Activated CD4-positive, alpha-beta memory T cell treated with anti-CD3 and anti-CD28 coated beads for 36 hours (primary cell): ENCODE measurements around the gene TTYH1. TPM values are rescaled to one million over a fixed set of nuclear protein-coding genes. Genes with fewer than 3 reads are reported as not detected.
"Not testable (repeated sequence)": the region's sequence is repeated elsewhere in the genome, so short reads cannot be mapped to it uniquely, and the experiment has no call there.

Experiments used
- CTCF ChIA-PET: fragments of 350-600 bp; sonication (Branson Sonifier 250); formaldehyde crosslinking; loops from one replicate; lab custom pipeline; 2021; ENCODE audit warnings: antibody characterized with exemption, inconsistent platforms; lab: Charles Lee
- POLR2A ChIA-PET: fragments of 350-600 bp; sonication (Branson Sonifier 250); formaldehyde crosslinking; loops from one replicate; lab custom pipeline; 2021; ENCODE audit warnings: antibody characterized with exemption; lab: Charles Lee
- DNase-seq: peaks from one replicate; pipeline ENCODE4 v3.0.0-alpha.2; 2020
- H3K27ac Mint-ChIP-seq: one replicate; pipeline ENCODE4 v1.8.0; 2021; ENCODE audit warnings: mixed read lengths
- H3K27me3 Mint-ChIP-seq: one replicate; pipeline ENCODE4 v1.8.0; 2021; ENCODE audit warnings: mixed read lengths
- H3K36me3 Mint-ChIP-seq: one replicate; pipeline ENCODE4 v1.8.0; 2021; ENCODE audit warnings: mixed read lengths
- H3K4me1 Mint-ChIP-seq: one replicate; pipeline ENCODE4 v1.8.0; 2021; ENCODE audit warnings: low read depth, mixed read lengths
- H3K4me3 Mint-ChIP-seq: one replicate; pipeline ENCODE4 v1.8.0; 2021; ENCODE audit warnings: mild to moderate bottlenecking, mixed read lengths
- H3K9me3 Mint-ChIP-seq: one replicate; pipeline ENCODE4 v1.8.0; 2021; ENCODE audit warnings: mixed read lengths
- intact Hi-C: fragments of 100-400 bp; cut with micrococcal nuclease; formaldehyde crosslinking; loops from one replicate; pipeline ENCODE4 v1.15.1; 2023
- total RNA-seq, 2 experiments: library from RNA; stranded (reverse); gene quantifications; one replicate each; pipeline ENCODE4 v1.2.3, GENCODE V29; 2021

Gene TTYH1
- total RNA-seq, 2 experiments from 2014 or later = not detected

DNA sequence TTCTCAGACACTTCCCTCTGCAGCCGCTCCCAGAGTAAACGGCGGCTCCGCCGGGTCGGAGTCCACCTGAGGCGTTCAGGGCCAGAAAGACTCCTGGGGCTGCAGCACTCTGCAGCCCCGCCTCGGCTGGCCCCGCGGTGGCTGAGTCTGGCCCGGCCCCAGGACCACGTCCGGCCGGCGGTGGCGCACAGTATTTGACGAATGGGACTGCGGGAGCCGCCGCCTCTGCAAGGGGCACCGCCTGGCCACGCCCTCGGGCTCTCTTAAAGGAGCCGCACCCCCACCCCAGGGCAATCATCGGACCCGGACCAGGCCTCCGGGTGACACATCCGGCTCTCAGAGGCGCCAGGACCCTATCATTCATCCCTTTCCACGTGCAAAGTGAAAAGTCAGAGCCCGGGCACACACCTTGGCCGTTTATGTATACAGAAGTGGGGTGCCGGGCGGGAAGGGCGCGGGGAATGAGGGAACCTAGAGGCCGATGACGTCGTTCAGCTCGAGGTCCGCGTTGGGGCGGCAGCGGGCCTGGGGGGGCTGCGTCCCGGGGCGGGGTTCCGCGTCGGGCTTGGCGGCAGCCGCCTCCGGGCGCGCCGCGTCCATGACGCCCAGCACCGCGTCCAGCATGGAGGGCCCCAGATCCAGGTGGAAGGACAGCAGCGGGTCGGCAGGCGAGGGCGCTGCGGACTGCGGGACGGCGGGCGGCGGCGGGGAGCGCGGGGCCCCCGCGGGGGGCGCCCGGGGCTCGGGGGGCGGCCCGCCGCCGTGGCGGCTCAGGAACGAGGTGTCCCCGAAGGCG lies 49.6 kb downstream of the TTYH1 start:
- CTCF ChIA-PET = no interaction called here
- Mint-ChIP-seq H3K36me3 (peaks cover 8% of the 10 kb centered on the region), H3K9me3 (no peaks in the 10 kb centered on the region), H3K4me3 (peak overlapping the region; percentile 78), H3K27me3 (peaks cover 6% of the 10 kb centered on the region), H3K27ac (peak overlapping the region; percentile 92), H3K4me1 (peaks cover 22% of the 10 kb centered on the region)
- peak; percentile 91 for DNase-seq
- POLR2A ChIA-PET = no interaction called here
- intact Hi-C loops = loop anchor here (1.0 to 5.0 kb wide), 4 partner anchors 258 to 874 kb away; partner anchors contain the start of genes KMT5C, MYADM and TSEN34

DNA sequence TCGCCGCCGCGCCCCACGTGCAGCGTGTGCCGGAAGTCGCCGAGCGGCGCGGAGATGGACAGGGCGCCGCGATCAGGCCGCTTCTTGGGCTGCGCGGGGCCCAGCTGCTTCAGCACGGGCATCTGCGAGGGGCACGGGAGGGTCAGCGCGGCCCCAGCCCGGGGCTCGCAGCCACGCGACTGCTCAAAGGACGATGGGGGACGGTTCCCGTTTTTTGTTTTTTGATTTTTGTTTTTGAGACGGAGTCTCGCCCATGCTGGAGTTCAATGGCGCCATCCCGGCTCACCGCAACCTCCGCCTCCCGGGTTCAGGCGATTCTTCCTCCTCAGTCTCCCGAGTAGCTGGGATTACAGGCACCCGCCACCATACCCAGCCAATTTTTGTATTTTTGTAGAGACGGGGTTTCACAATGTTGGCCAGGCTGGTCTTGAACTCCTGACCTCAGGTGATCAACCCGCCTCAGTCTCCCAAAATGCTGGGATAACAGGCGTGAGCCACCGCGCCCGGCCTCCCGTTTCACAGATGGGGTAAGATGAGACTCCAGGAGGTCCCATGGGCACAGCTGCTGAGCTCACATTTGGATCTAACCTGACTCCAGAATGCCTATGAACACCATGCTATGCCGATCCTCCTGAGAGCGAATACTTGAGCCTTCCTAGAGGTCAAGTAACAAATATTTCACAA lies 50.3 kb downstream of the TTYH1 start:
- Mint-ChIP-seq H3K4me1 (peaks cover 21% of the 10 kb centered on the region), H3K9me3 (no peaks in the 10 kb centered on the region), H3K27me3 (peaks cover 14% of the 10 kb centered on the region), H3K4me3 (peak overlapping the region; percentile 52), H3K36me3 (peaks cover 8% of the 10 kb centered on the region), H3K27ac (no peak overlapping the region)
- intact Hi-C loops = loop anchor here (2.0 kb wide), 2 partner anchors 275 to 599 kb away; partner anchors contain the start of genes MYADM and TSEN34
- POLR2A ChIA-PET = no interaction called here
- CTCF ChIA-PET = no interaction called here
- no peak for DNase-seq

DNA sequence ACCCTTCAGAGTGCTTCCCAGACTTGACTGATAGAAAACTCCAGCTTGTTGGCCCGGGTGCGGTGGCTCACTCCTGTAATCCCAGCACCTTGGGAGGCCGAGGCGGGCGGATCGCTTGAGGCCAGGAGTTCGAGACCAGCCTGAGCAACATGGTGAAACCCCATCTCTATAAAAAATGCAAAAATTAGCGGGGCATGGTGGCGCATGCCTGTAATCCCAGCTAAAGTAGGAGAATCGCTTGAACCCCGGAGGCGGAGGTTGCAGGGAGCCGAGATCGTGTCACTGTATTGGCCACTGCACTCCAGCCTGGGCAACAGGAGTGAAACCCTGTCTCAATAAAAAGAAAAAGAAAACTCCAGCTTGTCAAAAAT lies 50.8 kb downstream of the TTYH1 start:
- POLR2A ChIA-PET, DNase-seq, intact Hi-C loops, H3K27ac Mint-ChIP-seq, CTCF ChIA-PET, H3K36me3 Mint-ChIP-seq, H3K9me3 Mint-ChIP-seq: not testable (repeated sequence)
- Mint-ChIP-seq H3K27me3 (peaks cover 17% of the 10 kb centered on the region), H3K4me3 (peak overlapping the region; percentile 52), H3K4me1 (peaks cover 21% of the 10 kb centered on the region)

DNA sequence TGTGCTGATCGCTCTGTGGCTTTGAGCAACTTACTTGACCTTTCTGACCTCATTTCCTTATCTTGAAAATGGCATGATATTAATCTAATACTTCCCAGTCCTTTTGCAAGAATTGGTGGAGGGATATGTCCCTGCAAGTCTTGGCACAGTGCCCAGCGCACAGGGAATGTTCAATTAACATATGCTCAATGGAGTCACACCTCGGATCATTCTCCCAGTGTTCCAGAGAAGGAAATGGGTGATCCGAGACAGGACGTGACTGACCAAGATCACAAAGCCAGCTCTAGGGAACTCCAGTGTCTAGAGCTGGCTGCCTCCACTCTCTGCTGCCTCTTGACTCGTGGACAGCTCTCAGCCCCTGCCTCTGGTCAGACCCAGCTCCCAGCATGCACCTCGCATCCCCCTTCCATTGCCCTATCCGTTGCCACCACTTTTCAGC lies 54.3 kb downstream of the TTYH1 start:
- H3K27ac Mint-ChIP-seq = no peak overlapping the region
- intact Hi-C loops = no loop called here
- ChIA-PET POLR2A (no interaction called here), CTCF (interaction anchor here (2.4 kb wide), 1 partner anchor 9 kb away, joined by 8 read pairs; no protein-coding TSS in a partner anchor)
- DNase-seq = no peak
- H3K9me3 Mint-ChIP-seq = no peaks in the 10 kb centered on the region
- peaks cover 26% of the 10 kb centered on the region for H3K27me3 Mint-ChIP-seq
- no peak overlapping the region for H3K4me3 Mint-ChIP-seq
- peaks cover 11% of the 10 kb centered on the region for H3K4me1 Mint-ChIP-seq
- no peaks in the 10 kb centered on the region for H3K36me3 Mint-ChIP-seq

DNA sequence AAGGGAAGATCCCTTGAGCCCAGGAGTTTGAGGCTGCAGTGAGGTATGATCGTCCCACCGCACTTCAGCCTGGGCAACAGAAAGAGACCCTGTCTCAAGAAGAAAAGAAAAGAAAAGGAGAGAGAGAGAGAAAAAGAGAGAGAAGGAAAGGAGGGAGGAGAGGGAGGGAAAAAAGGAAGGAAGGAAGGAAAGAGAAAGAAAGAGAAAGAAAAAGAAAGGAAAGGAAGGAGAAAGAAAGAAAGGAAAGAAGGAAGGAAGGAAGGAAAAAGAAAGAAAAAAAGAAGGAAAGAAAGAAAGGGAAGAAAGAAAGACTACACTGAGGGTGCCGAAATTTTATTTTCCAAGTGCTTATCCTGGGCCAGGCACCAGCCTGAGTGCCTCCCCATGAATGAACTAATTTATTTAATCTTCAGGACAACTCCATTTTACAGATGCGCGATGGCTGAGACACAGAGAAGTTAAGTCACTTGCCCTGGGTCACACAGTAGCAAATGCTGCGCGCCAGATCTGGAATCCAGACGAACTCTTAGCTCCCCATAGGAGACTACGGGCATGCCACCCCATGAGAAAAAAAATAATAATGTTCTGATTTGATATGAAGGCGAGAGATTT lies 55.1 kb downstream of the TTYH1 start:
- no peak for DNase-seq
- Mint-ChIP-seq H3K27ac (no peak overlapping the region), H3K4me1 (peaks cover 9% of the 10 kb centered on the region), H3K27me3 (peaks cover 26% of the 10 kb centered on the region), H3K36me3 (no peaks in the 10 kb centered on the region), H3K9me3 (no peaks in the 10 kb centered on the region), H3K4me3 (no peak overlapping the region)
- ChIA-PET POLR2A (interaction anchor here (1.1 kb wide), 1 partner anchor 10 kb away, joined by 4 read pairs; no protein-coding TSS in a partner anchor), CTCF (interaction anchor here (1.2 to 2.4 kb wide), 2 partner anchors 9 to 207 kb away, joined by 3 to 8 read pairs; no protein-coding TSS in a partner anchor)
- intact Hi-C loops = no loop called here

DNA sequence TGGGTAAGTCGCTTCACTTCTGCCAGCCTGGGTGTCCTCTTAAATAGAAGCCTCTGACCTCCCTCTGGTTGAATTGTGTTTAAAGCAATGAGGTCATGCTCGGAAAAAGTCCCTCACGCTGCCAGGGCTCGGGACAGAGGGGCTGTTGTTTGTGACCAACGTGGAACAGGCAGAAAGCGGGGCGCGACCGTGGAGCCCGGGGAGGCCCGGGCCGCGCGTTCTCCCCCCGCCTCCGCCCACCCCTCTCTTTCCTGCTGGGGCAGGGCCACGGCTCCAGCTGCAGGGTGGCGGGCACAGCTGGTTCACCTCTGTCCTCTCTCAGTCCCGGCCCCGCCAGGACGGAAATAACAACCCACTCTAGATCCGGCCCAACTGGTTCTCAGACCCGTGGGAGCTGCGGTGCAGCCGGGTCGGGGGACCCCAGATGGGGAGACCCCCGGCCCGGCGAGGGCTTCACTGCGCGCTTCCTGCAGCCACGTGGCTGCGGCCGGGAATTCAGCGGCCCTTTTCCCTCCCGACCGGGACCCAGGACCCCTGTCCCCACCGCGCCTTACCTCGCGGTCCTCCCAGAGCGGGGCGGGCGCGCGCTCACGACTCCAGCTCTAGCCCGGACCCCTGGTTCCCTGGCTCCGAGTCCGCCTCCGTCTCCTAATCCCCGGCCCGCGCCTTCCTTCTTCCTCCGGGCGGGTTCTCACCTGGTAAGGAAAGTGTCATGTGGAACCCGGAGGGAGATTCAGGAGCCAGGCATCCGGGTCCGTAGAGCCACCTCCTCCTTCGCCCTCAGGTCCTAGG lies 55.9 kb downstream of the TTYH1 start:
- no peaks in the 10 kb centered on the region for H3K36me3 Mint-ChIP-seq
- intact Hi-C loops = no loop called here
- no peak overlapping the region for H3K27ac Mint-ChIP-seq
- H3K9me3 Mint-ChIP-seq = no peaks in the 10 kb centered on the region
- CTCF ChIA-PET = interaction anchor here (1.2 to 2.4 kb wide), 2 partner anchors 8 to 206 kb away, joined by 3 to 8 read pairs; no protein-coding TSS in a partner anchor
- H3K27me3 Mint-ChIP-seq = peaks cover 26% of the 10 kb centered on the region
- peaks cover 9% of the 10 kb centered on the region for H3K4me1 Mint-ChIP-seq
- POLR2A ChIA-PET = interaction anchor here (1.1 kb wide), 1 partner anchor 11 kb away, joined by 4 read pairs; no protein-coding TSS in a partner anchor
- H3K4me3 Mint-ChIP-seq = no peak overlapping the region
- no peak for DNase-seq

DNA sequence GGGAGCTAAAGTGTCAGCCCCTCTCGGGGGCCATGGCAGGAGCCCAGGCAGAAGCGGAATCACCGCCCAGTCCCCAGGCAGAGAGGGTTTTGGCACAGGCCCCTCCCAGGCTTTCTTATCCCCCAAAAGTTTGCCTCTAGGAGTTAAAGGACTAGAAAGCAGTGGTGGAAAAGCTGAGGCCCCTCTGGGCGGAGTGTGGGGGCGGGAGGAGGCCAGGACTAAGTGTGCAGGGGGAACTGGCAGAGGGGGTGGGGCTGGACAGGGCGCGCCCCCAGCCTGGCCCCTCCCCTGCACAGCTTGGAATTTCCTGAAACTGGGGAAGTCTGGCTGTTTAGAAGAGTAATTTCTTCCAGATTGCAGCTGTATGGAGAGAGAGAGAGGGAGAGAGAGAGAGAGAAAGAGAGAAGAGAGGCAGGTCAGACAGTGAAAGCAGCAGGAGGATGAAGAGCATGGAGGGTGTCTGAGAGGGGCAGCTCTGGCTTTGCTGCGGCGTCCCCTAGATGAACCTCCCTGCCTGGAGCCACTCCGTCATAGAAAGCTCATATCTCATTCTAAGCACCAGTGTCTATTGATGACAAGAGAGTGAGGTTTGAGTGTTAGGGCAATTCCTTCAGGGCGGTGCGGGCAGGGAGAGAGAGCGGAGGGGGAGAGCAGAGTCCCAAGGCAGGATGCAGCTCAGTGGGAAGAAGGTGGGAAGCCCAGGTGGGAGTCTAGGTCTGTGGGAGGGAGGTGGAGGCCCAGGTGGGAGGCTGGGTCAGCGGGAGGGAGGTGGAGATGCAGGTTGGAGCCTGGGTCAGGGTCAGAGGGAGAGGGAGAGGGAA lies 58.0 kb downstream of the TTYH1 start, which contains the start of gene CDC42EP5:
Gene CDC42EP5, minus strand, starts transcription at position 226 of the 821 bp plus-strand sequence. CDS start 7,749 bp downstream, outside the sequence.
- intact Hi-C loops = no loop called here
- Mint-ChIP-seq H3K4me3 (no peak within 1 kb of the TSS), H3K36me3 (no peaks in the 10 kb centered on the region), H3K27ac (no peak within 1 kb of the TSS), H3K9me3 (no peaks in the 10 kb centered on the region), H3K27me3 (peaks cover 36% of the 10 kb centered on the region), H3K4me1 (peaks cover 9% of the 10 kb centered on the region)
- ChIA-PET CTCF (interaction anchor here (0.8 to 1.4 kb wide), 2 partner anchors 8 to 204 kb away, joined by 3 to 7 read pairs; no protein-coding TSS in a partner anchor), POLR2A (no interaction called here)
- DNase-seq = no peak

DNA sequence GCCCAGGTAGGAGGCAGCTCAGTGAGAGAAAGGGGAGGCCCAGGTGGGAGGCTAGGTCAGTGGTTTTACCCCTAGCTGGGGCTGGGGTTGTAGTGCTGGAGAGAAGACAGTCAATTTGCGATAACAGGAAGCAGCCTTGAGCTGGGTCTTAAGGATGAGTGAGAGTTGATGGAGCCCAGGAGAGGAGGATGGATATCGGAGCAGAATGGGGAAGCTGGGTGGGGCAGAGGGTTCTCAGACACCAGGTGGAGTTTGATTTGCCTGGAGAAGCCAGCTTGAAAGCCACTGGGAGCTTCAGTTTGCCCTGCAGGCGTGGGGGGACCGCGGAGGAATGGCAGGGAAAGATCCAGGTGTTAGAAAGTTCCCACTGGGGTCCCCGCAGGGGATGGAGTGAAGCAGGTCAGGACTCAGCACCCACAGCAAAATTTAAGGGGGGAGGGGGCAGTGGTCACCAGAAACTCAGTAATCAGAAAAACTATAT lies 58.7 kb downstream of the TTYH1 start:
- peaks cover 9% of the 10 kb centered on the region for H3K4me1 Mint-ChIP-seq
- no peaks in the 10 kb centered on the region for H3K9me3 Mint-ChIP-seq
- H3K36me3 Mint-ChIP-seq = no peaks in the 10 kb centered on the region
- DNase-seq = no peak
- ChIA-PET POLR2A (no interaction called here), CTCF (interaction anchor here (0.8 to 1.4 kb wide), 2 partner anchors 8 to 204 kb away, joined by 3 to 7 read pairs; no protein-coding TSS in a partner anchor)
- H3K4me3 Mint-ChIP-seq = no peak overlapping the region
- H3K27ac Mint-ChIP-seq = no peak overlapping the region
- H3K27me3 Mint-ChIP-seq = peaks cover 39% of the 10 kb centered on the region
- intact Hi-C loops = no loop called here

DNA sequence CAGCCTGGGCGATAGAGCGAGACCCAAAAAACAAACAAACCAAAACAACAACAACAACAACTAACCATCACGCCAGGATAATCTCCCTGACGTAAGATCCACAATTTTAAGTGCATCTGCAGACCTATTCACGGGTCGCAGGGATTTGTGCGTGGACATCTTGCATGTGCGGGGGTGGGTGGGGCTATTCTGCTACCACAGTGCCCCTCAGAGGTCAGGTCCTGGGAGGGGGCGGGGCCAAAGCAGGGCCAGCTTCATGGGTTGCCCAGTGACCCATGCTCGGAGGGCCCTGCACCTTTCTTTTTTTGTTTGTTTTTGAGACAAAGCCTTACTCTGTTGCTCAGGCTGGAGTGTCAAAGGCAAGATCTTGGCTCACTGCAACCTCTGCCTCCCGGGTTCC lies 60.4 kb downstream of the TTYH1 start:
- H3K9me3 Mint-ChIP-seq = no peaks in the 10 kb centered on the region
- intact Hi-C loops = no loop called here
- peaks cover 7% of the 10 kb centered on the region for H3K4me1 Mint-ChIP-seq
- POLR2A ChIA-PET = no interaction called here
- H3K36me3 Mint-ChIP-seq = no peaks in the 10 kb centered on the region
- peaks cover 27% of the 10 kb centered on the region for H3K27me3 Mint-ChIP-seq
- no peak for DNase-seq
- no peak overlapping the region for H3K27ac Mint-ChIP-seq
- no peak overlapping the region for H3K4me3 Mint-ChIP-seq
- CTCF ChIA-PET = no interaction called here

DNA sequence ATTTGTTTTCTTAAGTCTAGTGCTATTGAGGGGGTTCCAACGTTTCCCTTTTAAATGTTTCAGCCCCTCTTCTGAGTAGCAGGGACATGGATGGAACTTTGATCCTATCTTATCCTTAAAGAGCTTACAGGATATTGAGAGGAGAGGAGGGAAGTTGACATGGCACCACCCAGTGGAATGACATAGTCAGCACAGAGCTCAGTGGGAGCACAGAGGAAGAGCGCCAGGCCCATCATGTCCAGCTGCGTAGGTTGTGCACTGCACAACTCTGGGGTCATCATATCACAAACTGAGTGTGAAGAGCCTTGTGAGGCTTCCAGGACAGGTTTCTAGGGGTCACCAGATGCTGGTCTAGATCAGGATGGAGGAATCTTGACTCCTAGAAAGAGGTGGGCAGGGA lies 62.4 kb downstream of the TTYH1 start:
- H3K27me3 Mint-ChIP-seq = peaks cover 27% of the 10 kb centered on the region
- DNase-seq = no peak
- H3K27ac Mint-ChIP-seq = no peak overlapping the region
- POLR2A ChIA-PET = no interaction called here
- no peaks in the 10 kb centered on the region for H3K36me3 Mint-ChIP-seq
- CTCF ChIA-PET = interaction anchor here (1.5 to 6.5 kb wide), 3 partner anchors 7 to 197 kb away, joined by 3 to 77 read pairs (median 8); no protein-coding TSS in a partner anchor
- no peak overlapping the region for H3K4me3 Mint-ChIP-seq
- intact Hi-C loops = loop anchor here (1.0 kb wide), 1 partner anchor 199 kb away; no protein-coding TSS in a partner anchor
- H3K9me3 Mint-ChIP-seq = no peaks in the 10 kb centered on the region
- peaks cover 7% of the 10 kb centered on the region for H3K4me1 Mint-ChIP-seq
